Suprapubic skin (tissue), 4 donors: ENCODE measurements around the gene ZNF160. TPM values are rescaled to one million over a fixed set of nuclear protein-coding genes. Genes with fewer than 3 reads are reported as not detected.

Experiments used
- DNase-seq, 2 donors: peaks; one replicate each; pipeline ENCODE4 v3.0.0-alpha.2; 2019; ENCODE audit warnings: low spot score in 2 of 2
- H3K27ac ChIP-seq: fragments of 200-600 bp; sonication (generic); one replicate; pipeline ENCODE4 v1.5.1; 2019
- H3K27me3 ChIP-seq: fragments of 200-600 bp; sonication (generic); one replicate; pipeline ENCODE4 v1.5.1; 2019
- H3K36me3 ChIP-seq: fragments of 200-600 bp; sonication (generic); one replicate; pipeline ENCODE4 v1.5.1; 2019
- H3K4me1 ChIP-seq: fragments of 200-600 bp; sonication (generic); one replicate; pipeline ENCODE4 v1.5.1; 2019
- H3K4me3 ChIP-seq: fragments of 200-600 bp; sonication (generic); one replicate; pipeline ENCODE4 v1.5.1; 2019; ENCODE audit warnings: mild to moderate bottlenecking
- H3K9me3 ChIP-seq: fragments of 200-600 bp; sonication (generic); one replicate; pipeline ENCODE4 v1.5.1; 2019
- EP300 ChIP-seq: sonication (generic); formaldehyde crosslinking; IDR thresholded peaks from one replicate; pipeline ENCODE4 v1.6.1; 2017; ENCODE audit warnings: antibody characterized with exemption
- POLR2A ChIP-seq, 2 donors: fragments of 450-650 bp; IDR thresholded peaks; one replicate each; pipeline ENCODE4 v1.6.1; 2017; ENCODE audit warnings: antibody characterized with exemption in 2 of 2, mild to moderate bottlenecking in 2 of 2, moderate library complexity in 2 of 2
- POLR2AphosphoS5 ChIP-seq, 3 donors: sonication (generic); formaldehyde crosslinking; IDR thresholded peaks; one replicate each; pipeline ENCODE4 v1.6.1; 2017; ENCODE audit warnings: antibody characterized with exemption in 3 of 3
- WGBS: methylation state at CpG from one replicate; pipeline ENCODE4 v1.1.5; 2018; 5-methylcytosine and 5-hydroxymethylcytosine counted together
- total RNA-seq, 4 donors: library from RNA; depleted of rRNA; stranded (reverse); fragments of >200 nt; gene quantifications; one replicate each; pipeline ENCODE4 v1.1.0, GENCODE V29; 2016
- TF ChIP-seq, protein P1 (sequence below), 2 donors: fragments of 200-600 bp in 1 of 2; fragments of 450-650 bp in 1 of 2; sonication (generic) in 1 of 2; IDR thresholded peaks; one replicate each; pipeline ENCODE4 v1.5.1; 2016 to 2019; ENCODE audit warnings: antibody characterized with exemption in 2 of 2, mild to moderate bottlenecking in 1 of 2, moderate library complexity in 1 of 2

ZNF160 gene
- total RNA-seq, 4 donors from 2014 or later, result 15.2 to 98.3 (median 27.2) TPM

DNA sequence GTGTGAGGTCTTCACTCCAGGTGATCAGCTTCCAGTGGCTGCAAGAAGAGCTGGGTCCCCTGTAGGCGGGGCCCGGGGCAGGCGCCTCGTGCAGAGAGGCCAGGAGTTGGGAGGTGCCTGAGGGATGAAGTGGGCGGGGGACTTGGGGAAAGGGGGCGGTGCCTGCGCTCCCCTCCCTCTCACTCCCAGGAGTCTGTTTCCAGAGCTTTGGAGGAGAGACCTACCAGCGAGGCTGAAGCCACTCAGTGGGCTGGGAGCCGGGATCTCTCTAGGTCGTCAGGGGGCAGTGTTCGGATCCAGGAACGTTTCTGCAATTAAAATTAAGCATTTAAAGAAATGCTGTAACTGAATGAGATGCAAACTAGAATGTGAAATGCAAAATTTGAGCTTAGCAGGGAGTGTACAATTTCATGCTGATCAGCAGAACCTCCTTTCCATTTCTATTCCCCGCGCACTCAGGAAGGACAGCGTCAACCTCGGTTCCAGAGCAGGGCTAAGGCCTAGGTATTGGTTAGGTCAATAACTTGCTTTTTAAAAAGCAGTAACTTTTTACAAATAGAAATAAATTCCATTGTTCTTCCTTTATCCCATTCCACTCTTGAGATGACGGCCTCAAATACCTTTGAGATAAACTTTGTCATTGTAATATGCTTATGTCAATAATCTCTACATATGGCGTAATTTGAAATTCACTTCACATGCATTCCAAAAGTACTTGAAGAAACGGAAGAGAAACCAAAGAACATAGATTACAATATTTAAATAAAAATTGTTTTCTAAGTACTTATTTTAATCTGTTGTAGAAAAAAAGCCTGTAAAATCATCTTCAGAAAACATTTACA lies 11.6 kb downstream of the ZNF160 start:
- Histone ChIP-seq H3K36me3 (peaks cover 58% of the 10 kb centered on the region), H3K27me3 (no peaks in the 10 kb centered on the region), H3K4me1 (no peaks in the 10 kb centered on the region), H3K27ac (no peak overlapping the region), H3K9me3 (no peaks in the 10 kb centered on the region), H3K4me3 (no peak overlapping the region)
- DNase-seq, result no peak
- TF ChIP-seq POLR2A (IDR thresholded peaks at IDR 0.05) (no peak), EP300 (no peak), POLR2AphosphoS5 (IDR thresholded peaks at IDR 0.05) (no peak)
- TF ChIP-seq, protein P1, sequence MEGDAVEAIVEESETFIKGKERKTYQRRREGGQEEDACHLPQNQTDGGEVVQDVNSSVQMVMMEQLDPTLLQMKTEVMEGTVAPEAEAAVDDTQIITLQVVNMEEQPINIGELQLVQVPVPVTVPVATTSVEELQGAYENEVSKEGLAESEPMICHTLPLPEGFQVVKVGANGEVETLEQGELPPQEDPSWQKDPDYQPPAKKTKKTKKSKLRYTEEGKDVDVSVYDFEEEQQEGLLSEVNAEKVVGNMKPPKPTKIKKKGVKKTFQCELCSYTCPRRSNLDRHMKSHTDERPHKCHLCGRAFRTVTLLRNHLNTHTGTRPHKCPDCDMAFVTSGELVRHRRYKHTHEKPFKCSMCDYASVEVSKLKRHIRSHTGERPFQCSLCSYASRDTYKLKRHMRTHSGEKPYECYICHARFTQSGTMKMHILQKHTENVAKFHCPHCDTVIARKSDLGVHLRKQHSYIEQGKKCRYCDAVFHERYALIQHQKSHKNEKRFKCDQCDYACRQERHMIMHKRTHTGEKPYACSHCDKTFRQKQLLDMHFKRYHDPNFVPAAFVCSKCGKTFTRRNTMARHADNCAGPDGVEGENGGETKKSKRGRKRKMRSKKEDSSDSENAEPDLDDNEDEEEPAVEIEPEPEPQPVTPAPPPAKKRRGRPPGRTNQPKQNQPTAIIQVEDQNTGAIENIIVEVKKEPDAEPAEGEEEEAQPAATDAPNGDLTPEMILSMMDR (IDR thresholded peaks at IDR 0.05), result no peak
- WGBS, result 84% methylated on average over 19 of the region's 19 CpGs

DNA sequence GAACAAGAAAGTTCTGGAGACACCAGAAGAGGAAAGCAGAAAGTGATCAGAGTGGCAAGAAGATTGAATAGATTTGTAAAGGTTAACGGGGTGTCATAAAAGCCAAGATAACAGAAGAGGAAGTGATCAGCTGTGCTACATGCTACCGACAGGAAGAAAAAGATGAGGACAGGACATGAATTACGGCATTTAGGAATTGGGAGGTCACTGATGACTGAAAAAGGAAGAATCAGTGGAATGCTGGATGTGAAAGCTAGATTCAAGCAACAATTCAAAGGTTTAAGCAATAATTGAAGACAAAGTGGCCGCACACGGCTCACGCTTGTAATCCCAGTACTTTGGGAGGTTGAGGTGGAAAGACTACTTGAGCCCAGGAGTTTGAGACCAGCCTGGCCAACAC lies 15.1 kb downstream of the ZNF160 start:
- H3K27me3 ChIP-seq, result no peaks in the 10 kb centered on the region
- 75% methylated on average over 6 of the region's 6 CpGs for WGBS
- no peak for DNase-seq
- H3K36me3 ChIP-seq, result peaks cover 85% of the 10 kb centered on the region
- no peak for TF ChIP-seq EP300
- TF ChIP-seq, protein P1 (IDR thresholded peaks at IDR 0.05), result no peak
- H3K9me3 ChIP-seq, result no peaks in the 10 kb centered on the region
- no peak overlapping the region for H3K4me3 ChIP-seq
- no peaks in the 10 kb centered on the region for H3K4me1 ChIP-seq
- H3K27ac ChIP-seq, result no peak overlapping the region

DNA sequence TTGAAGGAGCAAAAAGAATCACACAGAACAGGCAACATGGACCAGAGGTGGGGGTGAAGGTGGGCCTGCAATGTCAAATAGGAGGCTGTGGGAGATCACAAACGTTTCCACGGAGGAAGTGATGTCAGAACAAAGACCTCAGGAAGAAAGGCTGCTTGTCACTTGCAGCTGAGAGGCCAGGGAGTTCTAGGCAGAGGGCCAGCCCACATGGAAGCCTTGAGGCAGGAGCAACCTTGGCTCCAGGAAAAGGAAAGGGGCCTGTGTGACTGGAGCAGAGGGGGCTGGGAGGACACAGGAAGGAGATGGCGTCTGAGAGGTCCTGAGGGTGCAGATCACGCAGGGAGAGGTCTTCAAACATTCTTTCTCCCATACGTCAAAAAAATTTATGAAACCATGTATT lies 16.3 kb downstream of the ZNF160 start:
- WGBS, result 43% methylated on average over 5 of the region's 5 CpGs
- Histone ChIP-seq H3K36me3 (peaks cover 91% of the 10 kb centered on the region), H3K4me3 (no peak overlapping the region), H3K27me3 (no peaks in the 10 kb centered on the region), H3K27ac (no peak overlapping the region), H3K9me3 (no peaks in the 10 kb centered on the region), H3K4me1 (no peaks in the 10 kb centered on the region)
- TF ChIP-seq, protein P1 (IDR thresholded peaks at IDR 0.05), result no peak
- TF ChIP-seq POLR2AphosphoS5 (IDR thresholded peaks at IDR 0.05), result no peak
- no peak for TF ChIP-seq EP300
- TF ChIP-seq POLR2A (IDR thresholded peaks at IDR 0.05), result no peak
- DNase-seq, result no peak

DNA sequence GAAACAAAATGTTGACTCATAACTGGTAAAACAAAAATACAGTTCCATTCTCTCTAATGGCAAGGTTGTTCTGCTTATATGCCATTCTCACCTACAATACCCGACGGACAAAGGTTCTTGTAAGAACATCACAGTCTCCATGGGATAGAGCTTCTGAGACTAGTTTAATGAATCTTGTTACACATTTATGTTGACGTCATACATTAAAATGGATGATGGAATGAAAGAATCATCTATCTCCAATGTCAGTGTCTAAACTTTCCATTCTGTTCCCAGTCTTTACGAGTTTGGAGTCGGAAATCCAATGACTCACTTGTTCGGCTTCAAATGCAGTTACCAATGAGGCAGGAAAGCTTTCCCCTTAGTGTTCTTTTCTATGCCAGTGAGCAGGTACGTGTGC lies 17.7 kb downstream of the ZNF160 start:
- H3K27ac ChIP-seq, result no peak overlapping the region
- peaks cover 6% of the 10 kb centered on the region for H3K9me3 ChIP-seq
- TF ChIP-seq, protein P1 (IDR thresholded peaks at IDR 0.05), result no peak
- TF ChIP-seq EP300, result no peak
- no peak for TF ChIP-seq POLR2A (IDR thresholded peaks at IDR 0.05)
- TF ChIP-seq POLR2AphosphoS5 (IDR thresholded peaks at IDR 0.05), result no peak
- no peaks in the 10 kb centered on the region for H3K27me3 ChIP-seq
- H3K36me3 ChIP-seq, result peaks cover 80% of the 10 kb centered on the region
- H3K4me3 ChIP-seq, result no peak overlapping the region
- DNase-seq, result no peak
- 95% methylated on average over 7 of the region's 7 CpGs for WGBS
- H3K4me1 ChIP-seq, result no peaks in the 10 kb centered on the region

DNA sequence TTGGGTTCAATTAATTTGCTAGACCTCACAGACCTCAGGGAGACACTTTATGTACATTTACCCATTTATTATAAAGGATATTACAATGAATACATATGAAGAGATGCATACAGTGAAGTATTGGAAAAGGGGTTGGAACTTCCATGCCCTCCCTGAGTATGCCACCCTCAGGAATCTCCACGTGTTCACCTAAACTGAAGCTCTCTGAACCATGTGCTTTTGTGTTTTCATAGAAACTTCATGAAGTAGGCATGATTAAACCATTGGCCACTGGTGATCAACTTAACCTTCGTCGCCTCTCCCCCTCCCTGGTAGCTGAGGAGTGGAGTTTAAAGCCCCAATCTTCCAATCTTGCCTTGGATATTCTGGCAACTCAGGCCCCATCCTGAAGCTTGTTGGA lies 20.3 kb downstream of the ZNF160 start:
- no peaks in the 10 kb centered on the region for H3K27me3 ChIP-seq
- no peak overlapping the region for H3K4me3 ChIP-seq
- H3K4me1 ChIP-seq, result no peaks in the 10 kb centered on the region
- peaks cover 69% of the 10 kb centered on the region for H3K36me3 ChIP-seq
- 84% methylated on average over 3 of the region's 3 CpGs for WGBS
- no peak for DNase-seq
- TF ChIP-seq POLR2A (IDR thresholded peaks at IDR 0.05) (no peak), POLR2AphosphoS5 (IDR thresholded peaks at IDR 0.05) (no peak), EP300 (no peak)
- TF ChIP-seq, protein P1 (IDR thresholded peaks at IDR 0.05), result no peak
- peaks cover 10% of the 10 kb centered on the region for H3K9me3 ChIP-seq
- no peak overlapping the region for H3K27ac ChIP-seq
